C4-2B (cell line): ENCODE measurements around the gene JKAMP.
"Not testable (repeated sequence)": the region's sequence is repeated elsewhere in the genome, so short reads cannot be mapped to it uniquely, and the experiment has no call there.

ENCODE experiments used
- H3K27ac ChIP-seq: fragments of 450-650 bp; 2 replicates; pipeline ENCODE4 v1.5.1; 2017
- ZFX ChIP-seq: fragments of 450-650 bp; IDR thresholded peaks from 2 replicates; pipeline ENCODE4 v1.6.1; 2017
- TF ChIP-seq, protein P1 (sequence below): fragments of 450-650 bp; conservative IDR thresholded peaks from 2 replicates; pipeline ENCODE4 v1.5.1; 2017; ENCODE audit warnings: mild to moderate bottlenecking

JKAMP gene, protein sequence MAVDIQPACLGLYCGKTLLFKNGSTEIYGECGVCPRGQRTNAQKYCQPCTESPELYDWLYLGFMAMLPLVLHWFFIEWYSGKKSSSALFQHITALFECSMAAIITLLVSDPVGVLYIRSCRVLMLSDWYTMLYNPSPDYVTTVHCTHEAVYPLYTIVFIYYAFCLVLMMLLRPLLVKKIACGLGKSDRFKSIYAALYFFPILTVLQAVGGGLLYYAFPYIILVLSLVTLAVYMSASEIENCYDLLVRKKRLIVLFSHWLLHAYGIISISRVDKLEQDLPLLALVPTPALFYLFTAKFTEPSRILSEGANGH

DNA sequence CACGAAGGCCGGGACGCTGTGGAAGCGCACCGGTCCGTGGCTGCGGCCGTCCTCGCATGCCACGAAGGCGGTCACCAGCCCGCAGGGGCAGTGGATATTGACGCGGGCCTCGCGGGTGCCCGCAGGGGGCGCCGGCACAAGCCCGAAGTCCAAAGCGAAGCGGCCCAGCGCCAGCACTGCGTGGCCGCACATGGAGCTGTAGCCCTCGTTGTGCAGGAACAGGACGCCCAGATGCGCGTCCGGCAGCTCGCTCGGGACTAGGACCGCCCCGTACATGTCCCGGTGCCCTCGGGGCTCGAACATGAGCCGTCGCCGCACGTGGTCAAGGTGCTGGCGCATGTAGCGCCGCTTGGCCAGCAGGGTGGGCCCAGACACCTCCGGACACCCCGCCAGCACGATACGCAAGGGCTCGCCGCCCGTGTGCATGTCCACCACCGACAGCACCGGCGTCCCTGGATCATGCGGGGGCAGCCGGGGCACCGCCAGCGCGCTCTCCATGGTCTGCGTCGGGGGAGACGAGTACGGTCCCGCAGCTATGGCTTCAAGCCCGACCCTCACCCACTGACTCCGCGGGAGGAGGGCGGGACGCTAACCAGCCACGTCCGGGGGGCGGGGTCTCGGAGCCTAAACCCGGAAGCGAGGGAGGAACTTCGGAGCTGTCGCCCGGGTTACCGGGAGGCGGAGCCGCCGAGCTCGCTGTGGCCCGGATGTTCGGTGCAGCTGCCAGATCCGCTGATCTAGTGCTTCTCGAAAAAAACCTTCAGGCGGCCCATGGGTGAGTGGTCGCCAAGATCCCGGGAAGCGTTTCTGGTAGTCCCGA, at the start of gene JKAMP, which contains the start of gene L3HYPDH:
Gene JKAMP (plus strand): TSS at position 699 of the 820 bp plus-strand sequence. CDS start 73 bp downstream, at position 772.
Gene L3HYPDH (minus strand): TSS at position 590 of the 820 bp plus-strand sequence. CDS start 92 bp downstream, at position 498.
- TF ChIP-seq ZFX, result peak; percentile 87
- TF ChIP-seq, protein P1, sequence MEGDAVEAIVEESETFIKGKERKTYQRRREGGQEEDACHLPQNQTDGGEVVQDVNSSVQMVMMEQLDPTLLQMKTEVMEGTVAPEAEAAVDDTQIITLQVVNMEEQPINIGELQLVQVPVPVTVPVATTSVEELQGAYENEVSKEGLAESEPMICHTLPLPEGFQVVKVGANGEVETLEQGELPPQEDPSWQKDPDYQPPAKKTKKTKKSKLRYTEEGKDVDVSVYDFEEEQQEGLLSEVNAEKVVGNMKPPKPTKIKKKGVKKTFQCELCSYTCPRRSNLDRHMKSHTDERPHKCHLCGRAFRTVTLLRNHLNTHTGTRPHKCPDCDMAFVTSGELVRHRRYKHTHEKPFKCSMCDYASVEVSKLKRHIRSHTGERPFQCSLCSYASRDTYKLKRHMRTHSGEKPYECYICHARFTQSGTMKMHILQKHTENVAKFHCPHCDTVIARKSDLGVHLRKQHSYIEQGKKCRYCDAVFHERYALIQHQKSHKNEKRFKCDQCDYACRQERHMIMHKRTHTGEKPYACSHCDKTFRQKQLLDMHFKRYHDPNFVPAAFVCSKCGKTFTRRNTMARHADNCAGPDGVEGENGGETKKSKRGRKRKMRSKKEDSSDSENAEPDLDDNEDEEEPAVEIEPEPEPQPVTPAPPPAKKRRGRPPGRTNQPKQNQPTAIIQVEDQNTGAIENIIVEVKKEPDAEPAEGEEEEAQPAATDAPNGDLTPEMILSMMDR, result peak; percentile 85
- H3K27ac ChIP-seq, result peak within 1 kb of the TSS; percentile 96

DNA sequence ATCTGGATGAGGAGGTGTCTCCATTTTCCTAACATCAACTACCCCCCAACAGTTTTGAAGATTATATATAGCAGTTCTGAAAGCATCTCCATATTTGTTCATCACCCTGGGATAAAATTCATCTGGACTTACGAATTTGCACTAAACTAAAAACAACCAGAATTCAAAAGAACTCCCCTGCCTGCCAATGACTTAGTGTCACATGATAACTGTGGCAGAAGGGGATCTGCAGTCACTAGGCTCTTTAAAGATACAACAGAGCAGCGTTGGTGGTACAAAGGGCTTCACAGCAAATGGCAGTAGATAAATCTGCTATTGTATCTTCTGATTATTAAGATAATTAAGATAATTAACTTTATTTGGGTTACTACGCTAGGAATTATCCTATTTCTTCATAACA, 49.2 kb upstream of the JKAMP start:
- TF ChIP-seq, protein P1, result no peak
- no peak for TF ChIP-seq ZFX
- H3K27ac ChIP-seq, result no peak overlapping the region

DNA sequence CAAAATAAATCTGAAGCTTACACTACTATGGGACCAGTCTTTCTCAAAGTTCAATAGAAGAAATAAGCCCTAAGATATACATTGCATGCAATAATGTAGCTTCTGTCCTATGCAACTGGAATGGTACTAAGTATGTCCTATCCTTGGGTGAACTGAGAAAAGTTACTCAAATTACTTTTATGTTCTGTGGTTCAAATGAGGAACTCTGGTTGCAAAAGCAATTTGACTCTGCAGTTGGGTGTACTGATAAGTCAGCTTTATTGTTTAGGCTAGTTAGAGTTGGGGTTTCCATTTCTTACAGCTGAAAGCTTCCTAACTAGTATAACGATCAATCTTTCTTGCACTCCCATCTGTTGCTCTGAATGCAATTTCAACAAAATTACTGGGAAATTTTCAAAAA, 48.3 kb upstream of the JKAMP start:
- H3K27ac ChIP-seq, result no peak overlapping the region
- TF ChIP-seq ZFX, result no peak
- TF ChIP-seq, protein P1, result no peak

DNA sequence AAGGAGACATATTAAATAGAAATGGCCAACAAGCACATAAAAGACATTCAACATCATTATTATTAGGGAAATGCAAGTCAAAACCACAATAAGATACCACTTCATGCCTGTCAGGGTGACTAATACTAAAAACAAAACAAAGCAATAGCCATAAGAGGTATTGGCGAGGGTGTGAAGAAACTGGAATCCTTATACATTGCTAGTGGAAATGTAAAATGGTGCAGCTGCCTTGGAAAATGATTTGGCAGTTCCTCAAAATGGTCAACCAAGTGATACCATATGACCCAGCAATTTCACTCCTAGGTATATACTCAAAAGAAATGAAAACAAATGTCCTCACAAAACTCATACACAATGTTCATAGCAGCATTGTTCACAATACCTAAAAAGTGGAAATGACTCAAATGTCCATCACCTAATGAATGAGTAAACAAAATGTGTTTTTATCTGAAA, 46.1 kb upstream of the JKAMP start:
- H3K27ac ChIP-seq, result no peak overlapping the region
- TF ChIP-seq, protein P1, result no peak
- TF ChIP-seq ZFX, result no peak

DNA sequence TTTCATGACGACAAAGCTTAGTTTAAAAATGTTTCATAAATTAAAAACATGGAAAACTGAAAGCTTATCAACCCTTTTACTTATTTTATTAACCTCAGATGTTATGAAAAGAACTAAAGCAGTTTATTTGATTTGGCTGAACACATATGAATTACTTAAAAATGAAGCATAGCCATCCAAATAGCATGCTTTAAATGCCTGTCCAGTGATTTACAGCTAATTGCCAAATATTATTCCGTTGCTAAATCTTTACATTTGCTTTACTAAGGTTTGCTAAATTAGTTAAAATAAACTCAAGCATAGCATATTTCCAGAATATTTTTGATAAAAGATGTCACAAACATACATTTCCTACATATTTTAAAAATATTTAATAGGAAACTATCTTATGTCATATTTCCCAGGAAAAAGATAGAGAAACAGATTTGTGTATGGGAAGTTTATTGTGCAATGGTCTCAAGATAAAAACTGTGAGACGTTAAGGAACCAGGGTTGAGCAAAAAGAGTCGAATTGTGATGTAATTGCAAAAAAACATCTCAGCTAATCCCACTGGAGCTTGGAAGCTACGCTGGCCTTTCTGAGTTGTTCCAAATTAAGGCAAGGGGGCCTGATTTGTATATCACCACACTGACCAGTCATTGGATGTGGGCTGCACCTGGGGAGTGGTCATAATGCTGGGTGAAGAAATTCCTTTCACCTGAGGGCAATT, 44.9 kb upstream of the JKAMP start:
- TF ChIP-seq, protein P1, result no peak
- TF ChIP-seq ZFX, result no peak
- no peak overlapping the region for H3K27ac ChIP-seq

DNA sequence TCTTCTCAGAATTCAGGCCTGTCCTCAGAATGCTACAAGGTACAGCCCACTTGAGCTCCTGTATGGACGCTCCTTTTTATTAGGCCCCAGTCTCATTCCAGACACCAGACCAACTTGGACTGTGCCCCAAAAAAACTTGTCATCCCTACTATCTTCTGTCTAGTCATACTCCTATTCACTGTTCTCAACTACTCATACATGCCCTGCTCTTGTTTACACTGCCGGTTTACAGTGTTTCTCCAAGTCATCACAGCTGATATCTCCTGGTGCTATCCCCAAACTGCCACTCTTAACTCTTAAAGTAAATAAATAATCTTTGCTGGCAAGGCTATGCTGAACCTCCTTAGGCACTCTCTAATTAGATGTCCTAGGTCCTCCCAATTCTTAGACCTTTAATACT, 35.6 kb upstream of the JKAMP start:
- H3K27ac ChIP-seq, result not testable (repeated sequence)

DNA sequence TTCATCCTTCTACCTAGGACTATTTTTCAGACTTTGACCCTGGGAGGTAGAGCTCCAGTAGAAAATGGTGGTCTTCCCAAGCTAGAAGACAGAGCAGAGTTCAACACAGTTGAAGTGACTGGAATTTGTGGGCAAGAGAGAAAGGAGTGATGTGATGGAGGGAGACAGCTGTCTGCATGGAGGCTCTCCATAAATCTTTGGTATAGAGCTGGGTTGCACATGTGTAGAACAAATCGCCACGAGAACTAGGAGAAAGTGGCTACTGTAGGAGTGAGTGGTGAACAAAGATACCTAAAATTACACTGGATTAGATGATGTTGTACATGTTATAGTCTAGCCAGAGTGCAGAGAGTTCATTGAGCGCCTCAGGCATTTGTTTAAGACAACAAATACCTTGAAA, 33.6 kb upstream of the JKAMP start:
- TF ChIP-seq, protein P1, result no peak
- TF ChIP-seq ZFX, result no peak
- H3K27ac ChIP-seq, result no peak overlapping the region
